OCI-LY1 (cell line): ENCODE data around the gene DUSP1.

Experiments used
- H2AFZ ChIP-seq: fragments of 200-600 bp; sonication (generic), shearing (Covaris generic); 2 replicates; pipeline ENCODE4 v1.6.0; 2014; ENCODE audit warnings: antibody characterized with exemption, mild to moderate bottlenecking, low read length
- H3F3A ChIP-seq: fragments of 200-600 bp; sonication (generic), shearing (Covaris generic); 2 replicates; pipeline ENCODE4 v1.6.0; 2014; ENCODE audit warnings: mild to moderate bottlenecking, antibody characterized with exemption, low read length, moderate library complexity; ENCODE audit not compliant: insufficient read depth
- H3K27ac ChIP-seq: fragments of 200-600 bp; sonication (generic); 2 replicates; pipeline ENCODE4 v1.5.1; 2014; ENCODE audit warnings: low read length, mixed run types, mild to moderate bottlenecking, low read depth; ENCODE audit not compliant: poor library complexity, severe bottlenecking
- H3K27me3 ChIP-seq: fragments of 200-600 bp; sonication (generic); 2 replicates; pipeline ENCODE4 v1.6.0; 2014; ENCODE audit warnings: antibody characterized with exemption, mild to moderate bottlenecking, low read length, moderate library complexity; ENCODE audit not compliant: insufficient read depth
- H3K36me3 ChIP-seq: fragments of 200-600 bp; sonication (generic); 2 replicates; pipeline ENCODE4 v1.6.1; 2014; ENCODE audit warnings: mild to moderate bottlenecking, antibody characterized with exemption, low read length, moderate library complexity, mixed read lengths; ENCODE audit not compliant: insufficient read depth
- H3K4me1 ChIP-seq: fragments of 200-600 bp; sonication (generic); 2 replicates; pipeline ENCODE4 v1.5.1; 2014; ENCODE audit warnings: mild to moderate bottlenecking, low read length, moderate library complexity; ENCODE audit not compliant: insufficient read depth, severe bottlenecking
- H3K4me2 ChIP-seq: fragments of 200-600 bp; sonication (generic), shearing (Covaris generic); 2 replicates; pipeline ENCODE4 v1.6.1; 2014; ENCODE audit warnings: low read length
- H3K4me3 ChIP-seq: fragments of 200-600 bp; sonication (generic); 2 replicates; pipeline ENCODE4 v1.5.1; 2014; ENCODE audit warnings: low read length, low read depth, mild to moderate bottlenecking, mixed read lengths; ENCODE audit not compliant: poor library complexity, severe bottlenecking
- H3K79me2 ChIP-seq: fragments of 200-600 bp; shearing (Covaris generic); 2 replicates; pipeline ENCODE4 v1.6.1; 2016; ENCODE audit warnings: mixed run types, low read length, mixed read lengths; ENCODE audit not compliant: insufficient read depth
- H3K9ac ChIP-seq: fragments of 200-600 bp; sonication (generic), shearing (Covaris generic); 2 replicates; pipeline ENCODE4 v1.6.1; 2014; ENCODE audit warnings: mild to moderate bottlenecking, low read length, mixed read lengths
- H3K9me2 ChIP-seq: fragments of 200-600 bp; sonication (generic), shearing (Covaris generic); 2 replicates; pipeline ENCODE4 v1.6.1; 2014; ENCODE audit warnings: low read depth, mild to moderate bottlenecking, low read length, mixed read lengths
- H3K9me3 ChIP-seq: fragments of 200-600 bp; shearing (Covaris generic); 2 replicates; pipeline ENCODE4 v1.6.1; 2014; ENCODE audit warnings: low read length, mixed read lengths
- H4K20me1 ChIP-seq: fragments of 200-600 bp; sonication (generic), shearing (Covaris generic); 2 replicates; pipeline ENCODE4 v1.6.0; 2016; ENCODE audit warnings: mild to moderate bottlenecking, low read length; ENCODE audit not compliant: insufficient read depth
- EZH2 ChIP-seq: fragments of 200-600 bp; sonication (generic), shearing (Covaris generic); IDR thresholded peaks from 2 replicates; pipeline ENCODE4 v1.8.0; 2017; ENCODE audit warnings: borderline replicate concordance, mixed run types, mild to moderate bottlenecking, antibody characterized with exemption, low read length, moderate library complexity, mixed read lengths
- TF ChIP-seq, protein P1 (sequence below): fragments of 200-600 bp; sonication (generic), shearing (Covaris generic); IDR thresholded peaks from 2 replicates; pipeline ENCODE4 v1.5.1; 2017; ENCODE audit warnings: mild to moderate bottlenecking, antibody characterized with exemption, low read length, moderate library complexity, mixed read lengths

DUSP1 gene

DNA sequence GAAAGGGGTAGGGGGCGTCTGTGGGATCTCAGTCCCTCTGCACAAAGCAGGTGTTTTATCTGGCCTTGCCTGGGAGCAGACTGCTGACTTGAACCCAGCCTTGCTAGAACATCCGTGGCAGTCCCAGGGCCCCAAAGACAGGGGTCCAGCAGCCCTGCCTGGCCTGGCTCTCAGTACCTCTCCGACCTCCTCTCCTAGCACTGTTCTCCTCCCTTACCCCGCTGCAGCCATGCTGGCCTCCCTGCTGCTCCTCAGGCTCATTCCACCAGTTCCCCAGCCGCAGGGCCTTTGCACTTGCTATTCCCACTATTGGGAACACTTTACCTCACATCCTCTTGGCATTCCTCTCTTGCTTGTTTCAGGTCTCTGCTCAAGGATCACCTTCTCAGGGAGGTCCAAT lies 45.2 kb downstream of the DUSP1 start:
- Histone ChIP-seq H3K27ac (no peak overlapping the region), H3K9me2 (no peaks in the 10 kb centered on the region), H3K27me3 (no peaks in the 10 kb centered on the region; the same call in 1 of the 2 replicates), H3K4me2 (no peak overlapping the region), H4K20me1 (no peaks in the 10 kb centered on the region), H3K36me3 (no peaks in the 10 kb centered on the region), H3K9me3 (no peaks in the 10 kb centered on the region), H2AFZ (no peak overlapping the region), H3K4me3 (no peak overlapping the region), H3K4me1 (no peaks in the 10 kb centered on the region), H3K79me2 (no peaks in the 10 kb centered on the region), H3F3A (no peaks in the 10 kb centered on the region), H3K9ac (no peak overlapping the region)
- TF ChIP-seq, protein P1, sequence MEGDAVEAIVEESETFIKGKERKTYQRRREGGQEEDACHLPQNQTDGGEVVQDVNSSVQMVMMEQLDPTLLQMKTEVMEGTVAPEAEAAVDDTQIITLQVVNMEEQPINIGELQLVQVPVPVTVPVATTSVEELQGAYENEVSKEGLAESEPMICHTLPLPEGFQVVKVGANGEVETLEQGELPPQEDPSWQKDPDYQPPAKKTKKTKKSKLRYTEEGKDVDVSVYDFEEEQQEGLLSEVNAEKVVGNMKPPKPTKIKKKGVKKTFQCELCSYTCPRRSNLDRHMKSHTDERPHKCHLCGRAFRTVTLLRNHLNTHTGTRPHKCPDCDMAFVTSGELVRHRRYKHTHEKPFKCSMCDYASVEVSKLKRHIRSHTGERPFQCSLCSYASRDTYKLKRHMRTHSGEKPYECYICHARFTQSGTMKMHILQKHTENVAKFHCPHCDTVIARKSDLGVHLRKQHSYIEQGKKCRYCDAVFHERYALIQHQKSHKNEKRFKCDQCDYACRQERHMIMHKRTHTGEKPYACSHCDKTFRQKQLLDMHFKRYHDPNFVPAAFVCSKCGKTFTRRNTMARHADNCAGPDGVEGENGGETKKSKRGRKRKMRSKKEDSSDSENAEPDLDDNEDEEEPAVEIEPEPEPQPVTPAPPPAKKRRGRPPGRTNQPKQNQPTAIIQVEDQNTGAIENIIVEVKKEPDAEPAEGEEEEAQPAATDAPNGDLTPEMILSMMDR = no peak
- no peak for TF ChIP-seq EZH2

DNA sequence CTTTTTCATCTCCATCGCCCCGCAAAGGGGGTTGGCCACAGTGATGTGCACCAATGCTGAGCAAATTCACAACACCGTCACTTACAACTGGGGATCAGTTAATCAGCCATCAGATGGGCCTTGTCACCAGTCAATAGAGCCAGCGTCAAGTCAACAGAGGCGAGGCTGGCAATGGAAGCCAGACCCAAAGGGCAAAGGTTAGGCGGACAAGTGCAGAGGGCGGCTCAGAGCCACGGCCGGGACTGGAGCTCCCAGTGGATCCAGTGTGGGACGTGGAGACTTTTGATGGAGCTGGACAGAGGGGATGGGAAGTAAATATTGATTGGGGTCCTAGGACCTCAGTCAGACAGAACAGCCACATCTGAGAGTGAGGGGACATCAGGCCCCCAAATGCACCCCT lies 45.7 kb downstream of the DUSP1 start:
- H4K20me1 ChIP-seq = no peaks in the 10 kb centered on the region
- H3K9me2 ChIP-seq = no peaks in the 10 kb centered on the region
- no peak overlapping the region for H2AFZ ChIP-seq
- no peaks in the 10 kb centered on the region for H3K36me3 ChIP-seq
- no peak overlapping the region for H3K4me2 ChIP-seq
- no peaks in the 10 kb centered on the region for H3K79me2 ChIP-seq
- no peak overlapping the region for H3K4me3 ChIP-seq
- TF ChIP-seq EZH2 = no peak
- TF ChIP-seq, protein P1 = no peak
- no peak overlapping the region for H3K9ac ChIP-seq
- H3K9me3 ChIP-seq = no peaks in the 10 kb centered on the region
- H3K27ac ChIP-seq = no peak overlapping the region
- no peaks in the 10 kb centered on the region for H3K4me1 ChIP-seq
- no peaks in the 10 kb centered on the region for H3F3A ChIP-seq
- no peaks in the 10 kb centered on the region; the same call in 1 of the 2 replicates for H3K27me3 ChIP-seq

- Histone ChIP-seq H2AFZ (no peak overlapping the region), H3K4me2 (no peak overlapping the region)
These were observed 46.5 kb downstream of the DUSP1 start for GRCh38 chr5:172724242-172725183.

More at GRCh38 chr5:172724242-172725183, 46.5 kb downstream of the DUSP1 start:
- no peaks in the 10 kb centered on the region for H3K9me2 ChIP-seq
- H3K36me3 ChIP-seq = no peaks in the 10 kb centered on the region
- no peaks in the 10 kb centered on the region for H3K9me3 ChIP-seq
- H3K9ac ChIP-seq = no peak overlapping the region
- H3K79me2 ChIP-seq = no peaks in the 10 kb centered on the region
- H3K27ac ChIP-seq = no peak overlapping the region
- H3K27me3 ChIP-seq = no peaks in the 10 kb centered on the region; the same call in 1 of the 2 replicates
- H3K4me1 ChIP-seq = no peaks in the 10 kb centered on the region
- H3K4me3 ChIP-seq = no peak overlapping the region
- no peaks in the 10 kb centered on the region for H4K20me1 ChIP-seq
- TF ChIP-seq EZH2 = no peak
- TF ChIP-seq, protein P1 = no peak
- H3F3A ChIP-seq = no peaks in the 10 kb centered on the region
